Hepatocyte (in vitro differentiated cells): ENCODE results near the gene GLRX3. TPM values are rescaled to one million over a fixed set of nuclear protein-coding genes. Genes with fewer than 3 reads are reported as not detected.
A peak's percentile ranks its signal among the peaks of the same experiment; 100 is the strongest.

Experiments
- DNase-seq: peaks from one replicate; pipeline ENCODE4 v3.0.0-alpha.2; 2016; ENCODE audit warnings: low spot score
- H2AFZ ChIP-seq: fragments of 200-600 bp; sonication (generic); 2 replicates; pipeline ENCODE4 v1.6.0; 2016; ENCODE audit warnings: antibody characterized with exemption, mild to moderate bottlenecking
- H3K27ac ChIP-seq: fragments of 200-600 bp; sonication (generic); 2 replicates; pipeline ENCODE4 v1.5.1; 2016; ENCODE audit warnings: mild to moderate bottlenecking
- H3K27me3 ChIP-seq: fragments of 200-600 bp; sonication (generic); 2 replicates; pipeline ENCODE4 v1.6.1; 2016
- H3K36me3 ChIP-seq: fragments of 200-600 bp; sonication (generic); replicated peaks from 2 replicates; pipeline ENCODE4 v1.5.1; 2016; ENCODE audit warnings: low read depth; ENCODE audit not compliant: insufficient read depth
- H3K4me1 ChIP-seq: fragments of 200-600 bp; sonication (generic); 2 replicates; pipeline ENCODE4 v1.5.1; 2016; ENCODE audit warnings: mild to moderate bottlenecking, moderate library complexity; ENCODE audit not compliant: insufficient read depth
- H3K4me2 ChIP-seq: fragments of 200-600 bp; sonication (generic); 2 replicates; pipeline ENCODE4 v1.6.0; 2016
- H3K4me3 ChIP-seq: fragments of 200-600 bp; sonication (generic); 2 replicates; pipeline ENCODE4 v1.5.1; 2016; ENCODE audit warnings: mild to moderate bottlenecking
- H3K79me2 ChIP-seq: fragments of 200-600 bp; sonication (generic); 2 replicates; pipeline ENCODE4 v1.6.0; 2017; ENCODE audit warnings: mild to moderate bottlenecking
- H3K9me2 ChIP-seq: fragments of 200-600 bp; sonication (generic); replicated peaks from 2 replicates; pipeline ENCODE4 v1.6.0; 2017; ENCODE audit warnings: mild to moderate bottlenecking; ENCODE audit not compliant: insufficient read depth
- H3K9me3 ChIP-seq: fragments of 200-600 bp; sonication (generic); 2 replicates; pipeline ENCODE4 v1.5.1; 2016; ENCODE audit warnings: low read depth, mild to moderate bottlenecking
- H4K20me1 ChIP-seq: fragments of 200-600 bp; sonication (generic); 2 replicates; pipeline ENCODE4 v1.6.0; 2016; ENCODE audit warnings: mild to moderate bottlenecking; ENCODE audit not compliant: insufficient read depth, poor library complexity, severe bottlenecking
- CTCF ChIP-seq: fragments of 200-600 bp; sonication (generic); IDR thresholded peaks from 2 replicates; pipeline ENCODE4 v1.5.1; 2016; ENCODE audit warnings: antibody characterized with exemption, mild to moderate bottlenecking; ENCODE audit not compliant: poor library complexity
- EZH2 ChIP-seq: fragments of 200-600 bp; sonication (generic); IDR thresholded peaks from 2 replicates; pipeline ENCODE4 v1.6.1; 2016; ENCODE audit warnings: antibody characterized with exemption, mild to moderate bottlenecking, borderline replicate concordance
- EZH2phosphoT487 ChIP-seq: fragments of 200-600 bp; sonication (generic); IDR thresholded peaks from one replicate; pipeline ENCODE4 v1.6.1; 2018; ENCODE audit warnings: antibody characterized with exemption, mild to moderate bottlenecking, low read depth, moderate library complexity; ENCODE audit not compliant: unreplicated experiment, severe bottlenecking
- WGBS: methylation state at CpG from one replicate; pipeline ENCODE4 v1.1.6; 2016; ENCODE audit warnings: low lambda C conversion rate; ENCODE audit errors: missing lambda C conversion rate; 5-methylcytosine and 5-hydroxymethylcytosine counted together
- polyA plus RNA-seq: library from polyadenylated mRNA; unstranded; fragments of >200 nt; fragmentation: Nextera tagmentation; extraction: Ambion mirVana; gene quantifications from 2 replicates; pipeline ENCODE4 v1.2.1, GENCODE V29; 2016
- total RNA-seq: library from RNA; depleted of rRNA; stranded (reverse); fragments of >200 nt; gene quantifications from 2 replicates; pipeline ENCODE4 v1.2.3, GENCODE V29; 2014

Gene GLRX3
- total and polyA plus RNA-seq, 2 experiments from 2014 or later: 90.6 to 100 TPM

GRCh38 chr10:130189608-130190054 lies 53.4 kb downstream of the GLRX3 start:
- WGBS: 92% methylated on average over 22 of the region's 25 CpGs
- Histone ChIP-seq H4K20me1 (no peaks in the 10 kb centered on the region), H3K27ac (no peak overlapping the region), H3K9me2 (no peaks in the 10 kb centered on the region), H2AFZ (no peak overlapping the region), H3K36me3 (no peaks in the 10 kb centered on the region), H3K4me2 (no peak overlapping the region), H3K79me2 (no peaks in the 10 kb centered on the region), H3K4me3 (no peak overlapping the region), H3K4me1 (peaks cover 3% of the 10 kb centered on the region), H3K27me3 (no peaks in the 10 kb centered on the region), H3K9me3 (no peaks in the 10 kb centered on the region)
- no peak for DNase-seq
- TF ChIP-seq EZH2phosphoT487 (no peak), EZH2 (no peak), CTCF (no peak)

- peak; percentile 95 for DNase-seq
- Histone ChIP-seq H3K27ac (no peak overlapping the region), H3K79me2 (no peaks in the 10 kb centered on the region), H3K4me3 (peak overlapping the region; percentile 55), H3K27me3 (no peaks in the 10 kb centered on the region), H2AFZ (peak overlapping the region; percentile 71), H3K4me1 (peaks cover 3% of the 10 kb centered on the region), H4K20me1 (no peaks in the 10 kb centered on the region), H3K9me2 (no peaks in the 10 kb centered on the region), H3K9me3 (no peaks in the 10 kb centered on the region), H3K4me2 (peak overlapping the region; percentile 90), H3K36me3 (no peaks in the 10 kb centered on the region)
- 5% methylated on average over 66 of the region's 81 CpGs for WGBS
- TF ChIP-seq CTCF (peak; percentile 100), EZH2 (no peak), EZH2phosphoT487 (no peak)
These were observed 54.0 kb downstream of the GLRX3 start for GRCh38 chr10:130190055-130190736.

DNA sequence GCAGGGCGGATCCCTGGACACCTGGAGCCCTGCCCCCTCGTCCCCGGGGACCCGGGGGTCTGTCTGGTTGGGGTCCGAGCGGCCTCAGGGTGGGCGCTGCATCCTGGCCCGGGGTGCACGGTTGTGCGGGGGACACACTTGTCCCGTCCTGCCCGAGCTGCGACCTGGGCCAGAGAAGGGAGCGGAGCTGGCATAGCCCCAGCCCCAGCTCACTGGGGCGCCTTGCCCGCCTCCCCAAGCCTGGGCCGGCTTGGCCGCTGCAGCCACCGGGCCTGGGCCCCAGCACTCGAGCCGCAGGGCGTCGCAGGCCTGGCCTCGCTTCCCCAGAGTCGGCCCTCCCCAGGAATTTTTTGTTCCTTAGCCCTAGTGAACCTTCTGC lies 54.5 kb downstream of the GLRX3 start:
- H3K9me3 ChIP-seq: no peaks in the 10 kb centered on the region
- no peaks in the 10 kb centered on the region for H3K36me3 ChIP-seq
- H3K27me3 ChIP-seq: no peaks in the 10 kb centered on the region
- no peaks in the 10 kb centered on the region for H3K9me2 ChIP-seq
- peaks cover 3% of the 10 kb centered on the region for H3K4me1 ChIP-seq
- peak overlapping the region; percentile 55 for H3K4me3 ChIP-seq
- H3K27ac ChIP-seq: no peak overlapping the region
- WGBS: 66% methylated on average over 22 of the region's 25 CpGs
- peak overlapping the region; percentile 71 for H2AFZ ChIP-seq
- H3K4me2 ChIP-seq: peak overlapping the region; percentile 90
- H4K20me1 ChIP-seq: no peaks in the 10 kb centered on the region
- TF ChIP-seq CTCF (no peak), EZH2 (no peak), EZH2phosphoT487 (no peak)
- H3K79me2 ChIP-seq: no peaks in the 10 kb centered on the region
- no peak for DNase-seq

DNA sequence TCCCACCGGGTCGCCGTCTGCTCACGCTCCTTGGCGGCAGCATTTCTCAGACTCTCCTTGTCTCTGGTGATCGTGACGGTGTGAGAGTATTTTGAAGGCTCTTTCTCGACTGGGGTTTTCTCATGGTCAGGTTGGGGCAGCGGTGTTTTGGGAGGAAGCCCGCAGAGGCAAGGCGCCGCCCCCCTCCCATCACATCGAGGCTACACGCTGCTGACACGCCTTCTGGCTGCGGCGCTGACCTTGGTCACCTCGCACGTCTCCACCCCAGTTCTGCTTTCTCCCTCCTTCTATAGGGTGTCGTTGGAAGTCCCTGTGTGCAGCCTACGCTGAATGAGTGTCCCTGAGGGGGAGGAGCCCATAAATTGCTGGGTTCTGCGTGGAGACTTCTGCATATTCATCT lies 55.2 kb downstream of the GLRX3 start:
- Histone ChIP-seq H3K36me3 (no peaks in the 10 kb centered on the region), H3K79me2 (no peaks in the 10 kb centered on the region), H3K4me3 (no peak overlapping the region), H3K9me3 (no peaks in the 10 kb centered on the region), H2AFZ (no peak overlapping the region), H4K20me1 (no peaks in the 10 kb centered on the region), H3K4me1 (peaks cover 3% of the 10 kb centered on the region), H3K27ac (no peak overlapping the region), H3K4me2 (no peak overlapping the region), H3K27me3 (no peaks in the 10 kb centered on the region), H3K9me2 (no peaks in the 10 kb centered on the region)
- no peak for DNase-seq
- no peak for TF ChIP-seq CTCF
- TF ChIP-seq EZH2phosphoT487: no peak
- TF ChIP-seq EZH2: no peak
- WGBS: over 99% methylated on average over 20 of the region's 22 CpGs
